HG02759 (cell line): Measurements from ENCODE around the gene PLPPR4.

ENCODE experiments used
- ATAC-seq: cut with Tn5 transposase; IDR thresholded peaks from one replicate; pipeline ENCODE4 v1.9.1; 2021; ENCODE audit warnings: mild to moderate bottlenecking, moderate library complexity; ENCODE audit not compliant: unreplicated experiment

The PLPPR4 gene

GRCh38 chr1:99347041-99347684 lies 82.9 kb downstream of the PLPPR4 start:
- no peak for ATAC-seq

- no peak for ATAC-seq
Measured at GRCh38 chr1:99348397-99349132, 84.3 kb downstream of the PLPPR4 start.

GRCh38 chr1:99352821-99353220 lies 88.5 kb downstream of the PLPPR4 start:
- no peak for ATAC-seq

- ATAC-seq: no peak
Measured at GRCh38 chr1:99358770-99359169, 94.5 kb downstream of the PLPPR4 start.
